GM10266 (cell line): ENCODE data around the gene AAGAB.

Experiments
- DNase-seq: peaks from one replicate; pipeline ENCODE4 v3.0.0; 2012; ENCODE audit errors: extremely low spot score
- TF ChIP-seq, protein P1 (sequence below): IDR thresholded peaks from 2 replicates; pipeline ENCODE4 v1.5.1; 2012; ENCODE audit warnings: mild to moderate bottlenecking, low read depth; ENCODE audit not compliant: control insufficient read depth, insufficient read depth; ENCODE audit errors: missing control alignments

AAGAB gene

GRCh38 chr15:67190813-67191212, 63.6 kb downstream of the AAGAB start:
- no peak for DNase-seq
- TF ChIP-seq, protein P1, sequence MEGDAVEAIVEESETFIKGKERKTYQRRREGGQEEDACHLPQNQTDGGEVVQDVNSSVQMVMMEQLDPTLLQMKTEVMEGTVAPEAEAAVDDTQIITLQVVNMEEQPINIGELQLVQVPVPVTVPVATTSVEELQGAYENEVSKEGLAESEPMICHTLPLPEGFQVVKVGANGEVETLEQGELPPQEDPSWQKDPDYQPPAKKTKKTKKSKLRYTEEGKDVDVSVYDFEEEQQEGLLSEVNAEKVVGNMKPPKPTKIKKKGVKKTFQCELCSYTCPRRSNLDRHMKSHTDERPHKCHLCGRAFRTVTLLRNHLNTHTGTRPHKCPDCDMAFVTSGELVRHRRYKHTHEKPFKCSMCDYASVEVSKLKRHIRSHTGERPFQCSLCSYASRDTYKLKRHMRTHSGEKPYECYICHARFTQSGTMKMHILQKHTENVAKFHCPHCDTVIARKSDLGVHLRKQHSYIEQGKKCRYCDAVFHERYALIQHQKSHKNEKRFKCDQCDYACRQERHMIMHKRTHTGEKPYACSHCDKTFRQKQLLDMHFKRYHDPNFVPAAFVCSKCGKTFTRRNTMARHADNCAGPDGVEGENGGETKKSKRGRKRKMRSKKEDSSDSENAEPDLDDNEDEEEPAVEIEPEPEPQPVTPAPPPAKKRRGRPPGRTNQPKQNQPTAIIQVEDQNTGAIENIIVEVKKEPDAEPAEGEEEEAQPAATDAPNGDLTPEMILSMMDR: no peak

- TF ChIP-seq, protein P1: no peak
- DNase-seq: no peak
Measured at GRCh38 chr15:67190326-67190725, 64.1 kb downstream of the AAGAB start.

- TF ChIP-seq, protein P1: no peak
- no peak for DNase-seq
Measured at GRCh38 chr15:67189326-67190051, 65.0 kb downstream of the AAGAB start.

GRCh38 chr15:67188551-67189218, 65.8 kb downstream of the AAGAB start:
- DNase-seq: no peak
- TF ChIP-seq, protein P1: no peak

DNA sequence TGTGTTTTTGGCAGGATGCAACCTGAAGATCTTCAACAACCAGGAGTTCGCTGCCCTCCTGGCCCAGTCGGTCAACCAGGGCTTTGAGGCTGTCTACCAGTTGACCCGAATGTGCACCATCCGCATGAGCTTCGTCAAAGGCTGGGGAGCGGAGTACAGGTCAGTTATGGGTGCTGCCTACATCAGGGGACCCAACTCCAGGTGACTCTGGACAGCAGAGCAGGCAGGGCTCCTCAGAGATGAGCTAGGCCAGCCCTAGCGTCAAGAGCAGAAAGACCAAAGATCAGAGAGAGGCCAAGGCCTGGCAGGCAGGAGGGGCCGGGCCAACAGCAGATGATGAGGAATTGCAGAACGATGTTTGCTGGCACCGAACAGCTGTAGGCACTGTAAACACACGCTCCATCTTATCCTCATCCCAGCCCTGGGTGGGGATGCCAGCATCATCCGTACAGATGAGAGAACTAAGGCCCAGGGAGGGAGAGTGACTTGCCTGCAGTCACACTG, 67.1 kb downstream of the AAGAB start:
- no peak for DNase-seq
- TF ChIP-seq, protein P1: no peak

GRCh38 chr15:67186688-67187087, 67.8 kb downstream of the AAGAB start:
- TF ChIP-seq, protein P1: no peak
- DNase-seq: no peak

GRCh38 chr15:67186226-67186649, 68.2 kb downstream of the AAGAB start:
- DNase-seq: no peak
- TF ChIP-seq, protein P1: no peak
